ENCODE results near the gene FARP2. TPM values are rescaled to one million over a fixed set of nuclear protein-coding genes. Genes with fewer than 3 reads are reported as not detected.

FARP2 gene
- total and polyA plus RNA-seq, 10 of the 15 experiments (the other 5 are each of a cell fraction or from before 2014, with no cell fraction given) = 5.5 to 67.5 (median 36.8) TPM

DNA sequence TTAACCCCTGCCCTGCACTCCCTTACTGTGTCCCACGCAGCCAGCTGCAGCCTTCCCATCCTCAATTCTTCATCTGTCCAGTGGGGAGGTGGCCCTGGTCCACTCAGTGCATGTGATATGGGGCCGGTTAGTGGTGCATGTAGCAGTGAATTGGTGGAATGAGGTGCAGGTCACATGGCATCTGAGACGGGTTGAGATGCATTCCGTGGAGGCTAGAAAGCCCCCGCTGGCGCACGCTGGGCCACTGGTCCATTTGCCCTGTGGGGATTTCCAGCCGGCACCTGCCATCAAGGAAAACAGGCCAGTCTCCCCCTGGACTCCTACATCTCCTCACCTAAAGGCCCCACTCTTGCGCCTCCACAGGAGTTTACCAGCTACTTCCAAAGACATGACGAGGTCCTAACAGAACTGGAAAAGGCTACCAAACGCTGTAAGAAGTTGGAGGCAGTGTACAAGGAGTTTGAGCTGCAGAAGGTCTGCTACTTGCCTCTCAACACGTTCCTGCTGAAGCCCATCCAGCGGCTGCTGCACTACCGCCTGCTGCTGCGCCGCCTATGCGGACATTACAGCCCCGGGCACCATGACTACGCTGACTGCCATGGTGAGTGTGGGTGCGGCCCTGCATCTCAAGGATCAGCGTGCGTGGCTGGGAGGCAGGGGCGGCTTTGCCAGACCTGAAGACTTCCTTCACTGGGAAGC is 111.8 kb downstream of the FARP2 start:
- H3K9me3 ChIP-seq (replicated peaks; ENCODE audit: control insufficient read depth, insufficient read depth, low read length) = no peaks in the 10 kb centered on the region; the same call in 2 of the 3 replicates
- CTCF ChIA-PET = no interaction called here
- H3K4me2 ChIP-seq (ENCODE audit: control insufficient read depth, insufficient read depth) = no peak overlapping the region
- DNase-seq (ENCODE audit: low read depth, low spot score) (no peak), FAIRE-seq (no peak), ATAC-seq (no peak)
- no peaks in the 10 kb centered on the region for H3K4me1 ChIP-seq (ENCODE audit: control insufficient read depth, insufficient read depth, low read length)
- TF ChIP-seq PML (IDR thresholded peaks at IDR 0.05; ENCODE audit: low read length) (no peak), ZNF384 (IDR thresholded peaks at IDR 0.05; ENCODE audit: borderline replicate concordance, low read depth, low read length) (no peak), LARP7 (IDR thresholded peaks at IDR 0.05) (no peak), HDGF (IDR thresholded peaks at IDR 0.05) (no peak), NR2F1 (conservative IDR thresholded peaks at IDR 0.05) (no peak), MXI1 (IDR thresholded peaks at IDR 0.05; ENCODE audit: low read depth, low read length) (no peak), SREBF1 (IDR thresholded peaks at IDR 0.05; ENCODE audit: low read length) (no peak)
- TF ChIP-seq, protein P1, sequence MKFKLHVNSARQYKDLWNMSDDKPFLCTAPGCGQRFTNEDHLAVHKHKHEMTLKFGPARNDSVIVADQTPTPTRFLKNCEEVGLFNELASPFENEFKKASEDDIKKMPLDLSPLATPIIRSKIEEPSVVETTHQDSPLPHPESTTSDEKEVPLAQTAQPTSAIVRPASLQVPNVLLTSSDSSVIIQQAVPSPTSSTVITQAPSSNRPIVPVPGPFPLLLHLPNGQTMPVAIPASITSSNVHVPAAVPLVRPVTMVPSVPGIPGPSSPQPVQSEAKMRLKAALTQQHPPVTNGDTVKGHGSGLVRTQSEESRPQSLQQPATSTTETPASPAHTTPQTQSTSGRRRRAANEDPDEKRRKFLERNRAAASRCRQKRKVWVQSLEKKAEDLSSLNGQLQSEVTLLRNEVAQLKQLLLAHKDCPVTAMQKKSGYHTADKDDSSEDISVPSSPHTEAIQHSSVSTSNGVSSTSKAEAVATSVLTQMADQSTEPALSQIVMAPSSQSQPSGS (IDR thresholded peaks at IDR 0.05; ENCODE audit: low read length) = no peak
- TF ChIP-seq, protein P2, sequence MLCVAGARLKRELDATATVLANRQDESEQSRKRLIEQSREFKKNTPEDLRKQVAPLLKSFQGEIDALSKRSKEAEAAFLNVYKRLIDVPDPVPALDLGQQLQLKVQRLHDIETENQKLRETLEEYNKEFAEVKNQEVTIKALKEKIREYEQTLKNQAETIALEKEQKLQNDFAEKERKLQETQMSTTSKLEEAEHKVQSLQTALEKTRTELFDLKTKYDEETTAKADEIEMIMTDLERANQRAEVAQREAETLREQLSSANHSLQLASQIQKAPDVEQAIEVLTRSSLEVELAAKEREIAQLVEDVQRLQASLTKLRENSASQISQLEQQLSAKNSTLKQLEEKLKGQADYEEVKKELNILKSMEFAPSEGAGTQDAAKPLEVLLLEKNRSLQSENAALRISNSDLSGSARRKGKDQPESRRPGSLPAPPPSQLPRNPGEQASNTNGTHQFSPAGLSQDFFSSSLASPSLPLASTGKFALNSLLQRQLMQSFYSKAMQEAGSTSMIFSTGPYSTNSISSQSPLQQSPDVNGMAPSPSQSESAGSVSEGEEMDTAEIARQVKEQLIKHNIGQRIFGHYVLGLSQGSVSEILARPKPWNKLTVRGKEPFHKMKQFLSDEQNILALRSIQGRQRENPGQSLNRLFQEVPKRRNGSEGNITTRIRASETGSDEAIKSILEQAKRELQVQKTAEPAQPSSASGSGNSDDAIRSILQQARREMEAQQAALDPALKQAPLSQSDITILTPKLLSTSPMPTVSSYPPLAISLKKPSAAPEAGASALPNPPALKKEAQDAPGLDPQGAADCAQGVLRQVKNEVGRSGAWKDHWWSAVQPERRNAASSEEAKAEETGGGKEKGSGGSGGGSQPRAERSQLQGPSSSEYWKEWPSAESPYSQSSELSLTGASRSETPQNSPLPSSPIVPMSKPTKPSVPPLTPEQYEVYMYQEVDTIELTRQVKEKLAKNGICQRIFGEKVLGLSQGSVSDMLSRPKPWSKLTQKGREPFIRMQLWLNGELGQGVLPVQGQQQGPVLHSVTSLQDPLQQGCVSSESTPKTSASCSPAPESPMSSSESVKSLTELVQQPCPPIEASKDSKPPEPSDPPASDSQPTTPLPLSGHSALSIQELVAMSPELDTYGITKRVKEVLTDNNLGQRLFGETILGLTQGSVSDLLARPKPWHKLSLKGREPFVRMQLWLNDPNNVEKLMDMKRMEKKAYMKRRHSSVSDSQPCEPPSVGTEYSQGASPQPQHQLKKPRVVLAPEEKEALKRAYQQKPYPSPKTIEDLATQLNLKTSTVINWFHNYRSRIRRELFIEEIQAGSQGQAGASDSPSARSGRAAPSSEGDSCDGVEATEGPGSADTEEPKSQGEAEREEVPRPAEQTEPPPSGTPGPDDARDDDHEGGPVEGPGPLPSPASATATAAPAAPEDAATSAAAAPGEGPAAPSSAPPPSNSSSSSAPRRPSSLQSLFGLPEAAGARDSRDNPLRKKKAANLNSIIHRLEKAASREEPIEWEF (IDR thresholded peaks at IDR 0.05; ENCODE audit: insufficient replicate concordance, low read depth, low read length) = no peak
- 83% methylated on average over 23 of the region's 23 CpGs for WGBS (ENCODE audit: insufficient coverage, insufficient replicate concordance, low lambda C conversion rate, missing lambda C conversion rate)
- H3K9ac ChIP-seq (ENCODE audit: control insufficient read depth, insufficient read depth, low read length) = no peak overlapping the region
- H2AFZ ChIP-seq (ENCODE audit: control insufficient read depth, low read depth, low read length) = no peak overlapping the region
- SMC1A ChIA-PET (ENCODE audit: uncharacterized antibody, unreplicated experiment) = no interaction called here
- in situ Hi-C loops (cut with MboI) (no loop called here), intact Hi-C loops (cut with micrococcal nuclease; ENCODE audit: unreplicated experiment) (no loop called here)
- RAD21 ChIA-PET (ENCODE audit: unreplicated experiment) = no interaction called here
- POLR2A ChIA-PET = no interaction called here
- BruUV-seq (replicated peaks) = no TSS peak
- H3K27me3 ChIP-seq (replicated peaks in 1 of 2; ENCODE audit: control insufficient read depth in 2 of 2, insufficient read depth in 2 of 2, low read length in 1 of 2) = no peaks in the 10 kb centered on the region
- H3K79me2 ChIP-seq (ENCODE audit: control insufficient read depth, insufficient read depth, low read length) = no peaks in the 10 kb centered on the region
- no peak overlapping the region for H3K4me3 ChIP-seq
- no peaks in the 10 kb centered on the region for H3K36me3 ChIP-seq (ENCODE audit: control insufficient read depth in 2 of 2, insufficient read depth in 2 of 2, low read length in 1 of 2)
- no peak overlapping the region for H3K27ac ChIP-seq (ENCODE audit: control insufficient read depth, insufficient read depth)
- H4K20me1 ChIP-seq (ENCODE audit: control insufficient read depth, insufficient read depth) = no peaks in the 10 kb centered on the region; the same call in 1 of the 2 replicates

All from GM12878 (cell line).